Right lobe of liver (tissue), 6 donors: ENCODE measurements around the gene LIFR. TPM values are rescaled to one million over a fixed set of nuclear protein-coding genes. Genes with fewer than 3 reads are reported as not detected.

Experiments used
- ATAC-seq, 4 donors: fragments of 200-7000 bp; cut with Tn5 transposase; one replicate each; pipeline ENCODE4 v1.9.1; 2020; ENCODE audit warnings: mild to moderate bottlenecking in 4 of 4, moderate library complexity in 4 of 4
- DNase-seq, 3 donors: peaks; one replicate each; pipeline ENCODE4 v3.0.0-alpha.2; 2020
- H3K27ac ChIP-seq, 3 donors: fragments of 200-600 bp; one replicate each; pipeline ENCODE4 v1.8.0; 2022
- H3K27me3 ChIP-seq, 2 donors: fragments of 200-600 bp; one replicate each; pipeline ENCODE4 v1.8.0; 2022
- H3K36me3 ChIP-seq, 4 donors: fragments of 200-600 bp; sonication (generic) in 1 of 4; one replicate each; pipeline versions ENCODE4 v1.5.1 to v1.8.0; 2017 to 2022; ENCODE audit warnings: control low read depth in 1 of 4
- H3K4me1 ChIP-seq, 4 donors: fragments of 200-600 bp; sonication (generic) in 1 of 4; one replicate each; pipeline versions ENCODE4 v1.5.1 to v1.8.0; 2017 to 2022; ENCODE audit warnings: control low read depth in 1 of 4
- H3K4me3 ChIP-seq, 3 donors: fragments of 200-600 bp; one replicate each; pipeline ENCODE4 v1.8.0; 2022
- H3K9me3 ChIP-seq, 4 donors: fragments of 200-600 bp; sonication (generic) in 1 of 4; one replicate each; pipeline versions ENCODE4 v1.5.1 to v1.8.0; 2017 to 2022; ENCODE audit warnings: control low read depth in 1 of 4
- POLR2A ChIP-seq: fragments of 450-650 bp; IDR thresholded peaks from one replicate; pipeline ENCODE4 v1.6.1; 2017; ENCODE audit warnings: antibody characterized with exemption, mild to moderate bottlenecking
- WGBS: methylation state at CpG from one replicate; pipeline ENCODE4 v1.1.6; 2018; ENCODE audit warnings: low coverage, low lambda C conversion rate; ENCODE audit not compliant: insufficient coverage; ENCODE audit errors: missing lambda C conversion rate; 5-methylcytosine and 5-hydroxymethylcytosine counted together
- intact Hi-C, 2 donors: fragments of 100-400 bp; cut with DNase I; formaldehyde crosslinking; loops; one replicate each; pipeline versions ENCODE4 v1.11.2 to v1.14.1; 2022
- total RNA-seq, 6 experiments: library from RNA; depleted of rRNA in 2 of 6; stranded (reverse); fragments of >200 nt in 2 of 6; fragmentation: NEBNext Ultra II Directional in 3 of 6; extraction: Animal tissue kit (Norgen Biotek cat#: 25700) in 3 of 6; gene quantifications; one replicate each; pipeline versions ENCODE4 v1.1.0 to v1.2.4, GENCODE V29; 2016 to 2023
- TF ChIP-seq, protein P1 (sequence below), 4 donors: fragments of 200-600 bp in 3 of 4; fragments of 450-650 bp in 1 of 4; IDR thresholded peaks; one replicate each; pipeline versions ENCODE4 v1.5.1 to v1.8.0; 2016 to 2022; ENCODE audit warnings: antibody characterized with exemption in 4 of 4, mild to moderate bottlenecking in 2 of 4
- donor health status: DM: no; HTN: yes; CAD: no.
- donor health status: DM: no; HTN: no; CAD: no.
- donor health status: DM: no; HTN: no; CAD: no.
- donor health status: DM: no; HTN: yes; CAD: no.
- donor health status: DM: no; HTN: yes; CAD: no.

The LIFR gene
- total RNA-seq, 6 experiments from 2014 or later: 14.3 to 52.1 (median 28.2) TPM

GRCh38 chr5:38557792-38558191 is 1.3 kb upstream of the LIFR start:
- peak overlapping the region in 2 of 3 donors; percentile 66 to 73 for H3K4me3 ChIP-seq
- H3K9me3 ChIP-seq: no peaks in the 10 kb centered on the region
- ATAC-seq (no peak), DNase-seq (no peak)
- H3K36me3 ChIP-seq: no peaks in the 10 kb centered on the region
- H3K4me1 ChIP-seq: peaks cover 0 to 12% (median 2%) of the 10 kb centered on the region in 4 donors
- intact Hi-C loops: no loop called here
- WGBS: 60% methylated on average over 6 of the region's 6 CpGs
- H3K27me3 ChIP-seq: no peaks in the 10 kb centered on the region
- TF ChIP-seq, protein P1, sequence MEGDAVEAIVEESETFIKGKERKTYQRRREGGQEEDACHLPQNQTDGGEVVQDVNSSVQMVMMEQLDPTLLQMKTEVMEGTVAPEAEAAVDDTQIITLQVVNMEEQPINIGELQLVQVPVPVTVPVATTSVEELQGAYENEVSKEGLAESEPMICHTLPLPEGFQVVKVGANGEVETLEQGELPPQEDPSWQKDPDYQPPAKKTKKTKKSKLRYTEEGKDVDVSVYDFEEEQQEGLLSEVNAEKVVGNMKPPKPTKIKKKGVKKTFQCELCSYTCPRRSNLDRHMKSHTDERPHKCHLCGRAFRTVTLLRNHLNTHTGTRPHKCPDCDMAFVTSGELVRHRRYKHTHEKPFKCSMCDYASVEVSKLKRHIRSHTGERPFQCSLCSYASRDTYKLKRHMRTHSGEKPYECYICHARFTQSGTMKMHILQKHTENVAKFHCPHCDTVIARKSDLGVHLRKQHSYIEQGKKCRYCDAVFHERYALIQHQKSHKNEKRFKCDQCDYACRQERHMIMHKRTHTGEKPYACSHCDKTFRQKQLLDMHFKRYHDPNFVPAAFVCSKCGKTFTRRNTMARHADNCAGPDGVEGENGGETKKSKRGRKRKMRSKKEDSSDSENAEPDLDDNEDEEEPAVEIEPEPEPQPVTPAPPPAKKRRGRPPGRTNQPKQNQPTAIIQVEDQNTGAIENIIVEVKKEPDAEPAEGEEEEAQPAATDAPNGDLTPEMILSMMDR (IDR thresholded peaks at IDR 0.05): no peak
- no peak for TF ChIP-seq POLR2A
- peak overlapping the region in 2 of 3 donors; percentile 7 to 71 for H3K27ac ChIP-seq

DNA sequence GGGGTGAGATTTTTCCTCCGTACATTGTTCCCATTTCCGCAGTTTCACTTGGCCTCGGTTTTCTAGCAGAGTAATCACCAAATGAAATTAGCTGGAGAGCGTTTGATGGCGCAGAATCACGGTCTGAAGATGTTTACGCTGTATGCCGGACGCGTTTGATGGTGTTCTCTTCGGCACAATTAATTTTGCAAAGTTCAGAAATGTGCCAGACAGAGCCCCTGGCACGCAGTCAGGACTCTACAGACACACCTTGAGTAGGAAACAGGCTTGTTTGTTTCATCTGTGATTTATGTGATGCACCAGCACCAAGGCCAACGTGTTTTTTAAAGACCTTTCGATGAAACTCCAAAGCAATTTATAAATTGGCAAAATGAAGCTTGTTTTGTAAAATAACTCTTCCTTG is 863 bp upstream of the LIFR start:
- Histone ChIP-seq H3K27ac (peak overlapping the region; percentile 71 to 81 (median 74)), H3K27me3 (no peaks in the 10 kb centered on the region), H3K4me3 (peak overlapping the region; percentile 58 to 73 (median 66)), H3K9me3 (no peaks in the 10 kb centered on the region), H3K4me1 (peaks cover 0 to 12% (median 2%) of the 10 kb centered on the region in 4 donors), H3K36me3 (no peaks in the 10 kb centered on the region)
- intact Hi-C loops: no loop called here
- ATAC-seq (no peak), DNase-seq (no peak)
- TF ChIP-seq, protein P1 (IDR thresholded peaks at IDR 0.05): no peak
- TF ChIP-seq POLR2A: no peak
- WGBS: 10% methylated on average over 14 of the region's 14 CpGs

- no peaks in the 10 kb centered on the region for H3K27me3 ChIP-seq
- peak overlapping the region; percentile 57 to 76 (median 74) for H3K27ac ChIP-seq
- ATAC-seq: peak; percentile 17 to 50 (median 48)
- peak overlapping the region; percentile 37 to 66 (median 61) for H3K4me3 ChIP-seq
- TF ChIP-seq, protein P1 (IDR thresholded peaks at IDR 0.05): no peak
- peak; percentile 72 for TF ChIP-seq POLR2A
- H3K36me3 ChIP-seq: no peaks in the 10 kb centered on the region
- no peaks in the 10 kb centered on the region for H3K9me3 ChIP-seq
- WGBS: 0% methylated on average over 2 of the region's 68 CpGs
- H3K4me1 ChIP-seq: peaks cover 0 to 12% (median 2%) of the 10 kb centered on the region in 4 donors
- intact Hi-C loops: no loop called here
- DNase-seq: peak in 1 of 3 donors; percentile 21
Measured at GRCh38 chr5:38556088-38556598, 303 bp downstream of the LIFR start.

DNA sequence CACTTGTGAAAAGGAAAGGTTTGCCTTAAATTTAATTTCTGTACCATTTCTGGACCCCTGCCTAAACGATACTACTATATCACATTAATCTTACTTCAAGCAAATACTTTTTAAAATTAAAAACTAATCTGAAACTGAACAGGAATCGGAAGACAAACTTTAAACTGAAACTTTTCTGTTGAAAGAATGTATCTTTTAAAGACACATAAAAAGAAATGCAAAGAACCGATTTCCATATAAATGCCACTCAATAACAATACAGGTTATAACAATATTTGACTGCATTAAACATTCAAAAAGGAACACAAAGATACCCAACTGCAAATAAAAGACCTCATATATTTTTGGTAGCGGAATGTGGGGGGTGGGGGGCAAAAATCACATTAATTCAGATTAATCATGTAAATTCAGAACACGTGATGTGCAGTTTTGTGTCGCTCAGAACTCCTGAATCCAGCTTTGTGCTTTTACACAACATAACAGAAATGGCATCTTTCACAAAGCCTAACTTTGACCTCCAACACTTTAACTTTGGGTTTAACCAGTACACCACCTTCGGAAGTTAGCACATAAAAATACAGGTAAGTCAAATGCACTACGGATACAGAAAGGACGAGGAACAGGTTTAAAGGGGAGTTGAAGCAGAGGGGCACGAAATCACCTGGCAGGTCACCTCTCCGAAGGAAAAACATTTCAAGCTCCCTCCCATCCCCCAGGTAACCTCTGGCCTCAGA is 925 bp downstream of the LIFR start:
- Histone ChIP-seq H3K9me3 (no peaks in the 10 kb centered on the region), H3K4me3 (peak overlapping the region; percentile 37 to 66 (median 61)), H3K4me1 (peaks cover 0 to 12% (median 2%) of the 10 kb centered on the region in 4 donors), H3K27ac (peak overlapping the region; percentile 57 to 76 (median 74)), H3K36me3 (no peaks in the 10 kb centered on the region), H3K27me3 (no peaks in the 10 kb centered on the region)
- no peak for ATAC-seq
- 24% methylated on average over 11 of the region's 11 CpGs for WGBS
- DNase-seq: no peak
- TF ChIP-seq POLR2A: no peak
- TF ChIP-seq, protein P1 (IDR thresholded peaks at IDR 0.05): no peak
- intact Hi-C loops: no loop called here
